Activated T-helper 2 cell treated with anti-CD3 and anti-CD28 coated beads, Interferon-gamma antibody, Interleukin-2, Interleukin-4, amounts not matched to agents 10 μg/mL and 5 μg/mL and 100 μg/mL, durations not matched to agents 14 hours and 24 hours and 36 hours (primary cell): ENCODE data around the gene ATXN10. TPM values are rescaled to one million over a fixed set of nuclear protein-coding genes. Genes with fewer than 3 reads are reported as not detected.
"Not testable (repeated sequence)": the region's sequence is repeated elsewhere in the genome, so short reads cannot be mapped to it uniquely, and the experiment has no call there.

Experiments
- DNase-seq: peaks from one replicate; pipeline ENCODE4 v3.0.0; 2021; ENCODE audit warnings: low spot score
- H3K27ac Mint-ChIP-seq: one replicate; pipeline ENCODE4 v1.8.0; 2021; ENCODE audit warnings: mixed read lengths
- H3K27me3 Mint-ChIP-seq: one replicate; pipeline ENCODE4 v1.8.0; 2021; ENCODE audit warnings: low read depth, mixed read lengths
- H3K36me3 Mint-ChIP-seq: one replicate; pipeline ENCODE4 v1.8.0; 2021; ENCODE audit warnings: low read depth, mixed read lengths
- H3K4me1 Mint-ChIP-seq: one replicate; pipeline ENCODE4 v1.8.0; 2021; ENCODE audit warnings: low read depth, mixed read lengths
- H3K4me3 Mint-ChIP-seq: one replicate; pipeline ENCODE4 v1.8.0; 2021; ENCODE audit warnings: low read depth, mild to moderate bottlenecking, moderate library complexity, mixed read lengths
- H3K9me3 Mint-ChIP-seq: one replicate; pipeline ENCODE4 v1.8.0; 2021; ENCODE audit warnings: mixed read lengths
- intact Hi-C: fragments of 100-400 bp; cut with micrococcal nuclease; formaldehyde crosslinking; loops from one replicate; pipeline ENCODE4 v1.15.1; 2023
- total RNA-seq: library from RNA; stranded (reverse); gene quantifications from 2 replicates; pipeline ENCODE4 v1.2.3, GENCODE V29; 2022

Gene ATXN10
- total RNA-seq, 1 donor from 2014 or later = 123 TPM

DNA sequence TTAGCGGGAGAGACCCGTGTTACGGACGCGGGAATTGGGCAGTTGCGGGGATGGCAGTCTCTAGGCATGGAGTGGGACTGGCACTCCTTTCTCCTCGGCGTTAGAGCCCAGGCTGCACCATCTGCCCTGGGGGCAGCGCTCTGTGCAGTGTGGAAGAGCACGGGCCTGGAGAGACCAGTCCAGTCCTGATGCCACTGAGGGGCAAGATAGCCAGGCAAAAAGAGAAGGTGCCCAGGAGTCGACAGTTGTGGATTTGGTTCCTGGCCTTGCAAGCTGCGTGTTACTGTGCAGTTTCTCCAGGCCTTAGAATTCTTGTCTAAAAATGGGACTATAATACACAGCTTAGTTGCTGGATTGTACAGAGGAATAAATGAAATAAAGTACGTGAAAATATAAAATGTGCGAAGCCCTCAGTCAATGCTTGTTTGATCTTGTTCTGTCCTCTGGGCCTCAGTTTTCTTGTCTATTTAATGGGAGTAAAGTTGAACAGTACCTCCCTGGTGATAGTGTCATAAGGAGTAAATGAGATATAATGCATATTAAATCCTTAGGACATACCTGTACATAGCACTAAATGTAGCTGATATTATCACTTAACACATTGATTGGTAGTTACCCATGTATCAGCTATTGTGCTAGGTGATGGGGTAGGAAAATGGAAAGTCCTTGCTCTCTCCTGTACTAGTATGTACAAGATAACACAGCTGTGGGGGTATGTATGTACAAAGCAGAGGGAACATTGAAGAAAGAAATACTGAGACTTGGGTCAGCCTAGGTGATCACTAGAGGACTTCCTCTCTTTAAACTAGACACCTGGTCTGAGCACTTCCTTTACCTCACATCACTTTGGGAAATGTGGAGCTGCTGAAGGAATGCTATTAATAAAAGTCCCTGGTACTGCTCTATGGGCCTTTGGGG, 1.2 kb downstream of the ATXN10 start:
- Mint-ChIP-seq H3K9me3 (no peaks in the 10 kb centered on the region), H3K27ac (peak overlapping the region; percentile 81), H3K4me3 (peak overlapping the region; percentile 94), H3K4me1 (peaks cover 34% of the 10 kb centered on the region), H3K36me3 (peaks cover 24% of the 10 kb centered on the region), H3K27me3 (no peaks in the 10 kb centered on the region)
- no peak for DNase-seq
- intact Hi-C loops = no loop called here

DNA sequence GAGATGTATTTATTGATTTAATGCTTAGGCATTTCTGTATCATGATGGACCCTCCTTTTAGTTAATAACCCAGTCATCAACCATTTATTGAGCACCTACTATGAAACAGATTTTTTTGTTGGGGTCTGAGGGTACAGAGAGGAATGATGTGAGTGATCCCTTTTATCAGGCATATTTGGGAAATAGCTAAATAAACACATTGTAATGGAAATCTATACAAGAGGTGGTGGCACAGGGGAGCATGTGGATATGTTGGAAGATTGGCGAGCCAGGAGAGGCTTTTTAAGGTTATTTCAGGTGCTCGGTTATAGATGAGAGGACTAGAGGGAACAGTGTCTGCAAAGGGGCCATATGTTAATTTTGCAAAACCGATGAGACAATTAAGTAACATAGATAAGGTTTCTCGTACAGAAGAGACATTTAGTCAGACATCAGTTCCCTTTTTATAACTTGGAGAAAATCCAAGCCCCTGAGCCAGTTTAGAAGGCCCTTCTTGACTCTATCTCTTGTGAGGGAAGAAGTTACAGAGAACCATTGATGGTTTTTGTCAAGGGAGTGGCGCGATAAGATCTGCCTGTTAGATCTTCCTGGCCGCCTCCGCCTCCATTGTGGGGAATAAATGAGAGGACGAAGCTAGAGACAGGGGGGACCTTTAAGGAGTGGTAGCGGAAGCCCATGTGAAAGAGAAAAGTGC, 2.0 kb downstream of the ATXN10 start:
- intact Hi-C loops = no loop called here
- H3K36me3 Mint-ChIP-seq = peaks cover 24% of the 10 kb centered on the region
- peaks cover 34% of the 10 kb centered on the region for H3K4me1 Mint-ChIP-seq
- H3K9me3 Mint-ChIP-seq = no peaks in the 10 kb centered on the region
- H3K27me3 Mint-ChIP-seq = no peaks in the 10 kb centered on the region
- no peak for DNase-seq
- H3K4me3 Mint-ChIP-seq = peak overlapping the region; percentile 94
- H3K27ac Mint-ChIP-seq = peak overlapping the region; percentile 16

DNA sequence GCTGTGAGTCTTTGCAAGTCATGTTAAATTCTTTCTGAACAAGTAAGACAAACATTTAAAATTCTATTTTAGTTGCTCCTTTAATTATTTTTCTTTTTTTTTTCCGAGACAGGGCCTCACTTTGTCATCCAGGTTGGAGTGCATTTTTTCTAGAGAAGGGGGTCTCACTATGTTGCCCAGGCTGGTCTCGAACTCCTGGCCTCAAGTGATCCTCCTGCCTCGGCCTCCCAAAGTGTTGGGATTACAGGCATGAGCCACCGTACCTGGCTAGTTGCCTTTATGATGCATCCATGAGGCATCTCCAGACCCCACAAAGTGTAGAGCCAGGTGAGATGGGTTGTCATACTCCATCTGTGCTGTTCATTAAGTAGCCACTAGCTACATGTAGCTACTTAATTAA, 4.4 kb downstream of the ATXN10 start:
- intact Hi-C loops = no loop called here

DNA sequence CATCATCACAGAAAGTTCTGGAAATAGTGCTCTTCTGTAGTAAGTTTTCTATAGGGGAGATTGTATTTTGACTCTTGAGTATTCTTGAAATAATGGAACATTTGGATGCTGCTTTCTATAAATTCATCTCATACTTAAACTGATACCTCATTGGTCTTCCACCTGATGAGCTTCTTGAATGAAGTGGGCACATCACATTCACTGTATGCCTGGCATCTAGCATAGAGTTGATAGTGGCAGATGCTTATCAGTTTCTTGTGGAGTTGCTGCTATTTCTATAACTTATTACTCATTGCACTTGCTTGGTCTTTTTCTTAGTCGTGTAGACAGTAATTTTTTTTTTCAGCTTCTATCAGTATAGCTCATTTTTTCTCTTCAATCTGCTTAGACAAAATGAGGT, 5.4 kb downstream of the ATXN10 start:
- Mint-ChIP-seq H3K4me1 (peaks cover 38% of the 10 kb centered on the region), H3K9me3 (no peaks in the 10 kb centered on the region), H3K36me3 (peaks cover 27% of the 10 kb centered on the region), H3K27me3 (no peaks in the 10 kb centered on the region), H3K27ac (no peak overlapping the region), H3K4me3 (no peak overlapping the region)
- intact Hi-C loops = no loop called here
- DNase-seq = no peak

More for the DNA sequence above, 4.4 kb downstream of the ATXN10 start:
- no peak overlapping the region for H3K27ac Mint-ChIP-seq
- H3K4me1 Mint-ChIP-seq = peaks cover 38% of the 10 kb centered on the region
- no peaks in the 10 kb centered on the region for H3K9me3 Mint-ChIP-seq
- DNase-seq = no peak
- no peaks in the 10 kb centered on the region for H3K27me3 Mint-ChIP-seq
- peaks cover 27% of the 10 kb centered on the region for H3K36me3 Mint-ChIP-seq
- no peak overlapping the region for H3K4me3 Mint-ChIP-seq

DNA sequence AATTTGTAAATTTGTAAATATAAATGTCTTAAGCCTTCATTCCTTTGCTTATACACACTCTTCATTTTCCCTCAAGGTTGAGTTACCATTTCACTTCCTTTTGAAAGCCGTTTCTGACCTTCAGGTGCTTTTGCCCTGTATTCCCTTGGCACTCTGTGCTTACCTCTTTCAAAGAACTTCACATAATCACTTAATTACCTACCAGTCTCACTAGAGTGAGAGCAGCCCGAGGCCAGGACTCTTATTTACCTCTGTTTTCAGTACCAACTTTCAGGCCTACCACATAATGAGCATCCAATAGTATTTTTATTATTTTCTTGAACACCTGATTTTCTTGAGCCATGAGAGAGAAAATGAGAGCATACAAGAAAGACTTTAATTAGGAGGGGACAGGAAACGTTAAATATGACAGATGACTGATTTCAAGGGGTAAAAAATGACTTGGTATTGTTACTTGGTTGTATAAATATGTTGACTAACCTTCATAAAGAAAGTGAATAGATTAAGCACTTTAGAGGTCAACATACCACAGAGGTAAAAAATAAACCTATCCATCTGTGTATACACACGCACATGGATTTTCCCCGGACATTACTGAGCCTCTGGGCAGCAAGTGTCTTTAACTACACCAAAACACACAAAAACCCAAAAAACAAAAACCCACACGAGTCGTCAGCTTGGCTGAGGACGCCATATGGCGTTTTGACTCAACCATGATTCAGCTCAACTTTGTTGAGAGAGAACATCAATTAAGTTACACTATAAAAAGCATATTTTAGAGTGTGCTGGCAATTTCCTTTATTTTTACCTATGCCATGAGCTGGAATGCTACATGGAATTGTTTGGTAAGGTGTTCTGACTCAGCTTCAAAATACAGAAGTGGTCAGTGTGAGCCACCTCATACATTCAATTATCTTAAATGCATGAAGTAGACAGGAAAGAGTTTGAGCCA, 7.6 kb downstream of the ATXN10 start:
- peaks cover 19% of the 10 kb centered on the region for H3K4me1 Mint-ChIP-seq
- DNase-seq = no peak
- no peak overlapping the region for H3K27ac Mint-ChIP-seq
- intact Hi-C loops = no loop called here
- H3K9me3 Mint-ChIP-seq = no peaks in the 10 kb centered on the region
- no peaks in the 10 kb centered on the region for H3K27me3 Mint-ChIP-seq
- H3K4me3 Mint-ChIP-seq = no peak overlapping the region
- H3K36me3 Mint-ChIP-seq = peaks cover 12% of the 10 kb centered on the region

DNA sequence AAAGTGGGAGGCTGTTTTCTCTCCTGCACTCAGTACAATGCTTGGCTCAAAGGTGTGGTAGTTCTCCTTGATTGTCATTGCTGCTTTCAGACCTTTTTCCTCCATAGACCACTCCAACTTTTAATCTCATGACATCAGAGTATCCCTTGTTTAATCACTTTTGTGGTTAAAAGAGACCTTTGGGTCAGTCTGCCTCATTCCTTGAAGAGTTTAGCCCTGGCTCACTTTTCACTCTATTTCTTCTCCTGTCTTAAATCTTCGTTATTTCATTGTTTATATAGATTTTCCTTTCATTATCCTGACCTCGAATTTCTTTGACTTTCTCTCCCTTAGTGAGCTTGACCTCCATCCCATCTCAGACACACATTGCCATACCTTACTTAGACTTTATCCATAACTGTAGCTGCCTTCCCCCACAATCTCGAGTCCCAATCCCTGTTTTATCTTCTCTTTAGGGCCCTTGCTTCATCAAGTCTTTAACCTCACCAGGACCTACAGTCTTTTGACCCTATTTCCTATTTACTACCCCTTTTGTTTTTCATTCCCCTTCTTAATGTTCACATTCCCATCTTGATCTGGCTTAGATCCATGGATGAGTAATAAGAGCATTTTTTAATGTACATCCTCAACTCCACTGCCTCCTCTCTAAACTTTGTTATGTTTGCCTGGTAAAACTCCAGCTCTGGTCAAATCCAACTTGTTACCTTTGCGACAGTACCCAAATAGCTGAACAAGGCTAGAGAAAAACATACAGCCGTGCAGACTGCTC, 9.5 kb downstream of the ATXN10 start:
- no peak for DNase-seq
- Mint-ChIP-seq H3K27ac (no peak overlapping the region), H3K4me1 (peaks cover 13% of the 10 kb centered on the region), H3K9me3 (no peaks in the 10 kb centered on the region), H3K36me3 (peaks cover 8% of the 10 kb centered on the region), H3K27me3 (no peaks in the 10 kb centered on the region), H3K4me3 (no peak overlapping the region)
- intact Hi-C loops = no loop called here

DNA sequence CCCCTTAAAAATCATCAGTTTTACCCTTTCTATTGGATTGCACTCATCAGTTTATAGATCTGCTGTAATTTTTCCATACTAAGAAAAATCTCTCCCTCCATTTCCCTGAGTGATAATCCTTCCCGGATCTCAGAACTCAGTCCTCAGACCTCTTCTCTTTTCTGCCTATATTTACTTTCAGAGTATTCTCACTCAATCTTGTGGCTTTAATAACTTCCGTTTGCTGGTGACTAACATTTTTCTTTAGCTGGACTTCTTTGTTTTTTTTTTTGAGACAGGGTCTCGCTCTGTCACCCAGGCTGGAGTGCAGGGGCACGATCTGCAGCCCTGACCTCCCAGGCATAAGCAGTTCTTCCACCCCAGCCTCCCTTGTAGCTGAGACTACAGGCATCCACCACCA, 10.4 kb downstream of the ATXN10 start:
- no peak overlapping the region for H3K27ac Mint-ChIP-seq
- H3K9me3 Mint-ChIP-seq = no peaks in the 10 kb centered on the region
- intact Hi-C loops = no loop called here

DNA sequence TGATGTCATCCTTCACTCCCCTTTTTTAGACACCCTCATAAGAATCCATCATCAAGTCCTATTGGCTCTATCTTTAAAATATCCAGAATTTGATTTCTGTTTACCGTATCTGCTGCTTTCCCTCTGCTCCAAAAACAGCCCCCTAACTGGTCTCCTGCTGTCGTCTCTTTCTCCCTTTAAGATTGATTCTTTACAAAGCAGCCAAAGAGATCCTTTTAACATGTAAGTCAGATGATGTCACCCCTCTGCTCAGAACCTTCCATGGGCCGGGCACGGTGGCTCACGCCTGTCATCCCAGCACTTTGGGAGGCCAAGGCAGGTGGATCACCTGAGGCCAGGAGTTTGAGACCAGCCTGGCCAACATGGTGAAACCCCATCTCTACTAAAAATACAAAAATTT, 11.1 kb downstream of the ATXN10 start:
- H3K27me3 Mint-ChIP-seq, H3K27ac Mint-ChIP-seq, H3K9me3 Mint-ChIP-seq, H3K36me3 Mint-ChIP-seq, H3K4me1 Mint-ChIP-seq, H3K4me3 Mint-ChIP-seq, intact Hi-C loops, DNase-seq: not testable (repeated sequence)

More for the DNA sequence above, 10.4 kb downstream of the ATXN10 start:
- no peak for DNase-seq
- H3K27me3 Mint-ChIP-seq = no peaks in the 10 kb centered on the region
- no peak overlapping the region for H3K4me3 Mint-ChIP-seq
- H3K4me1 Mint-ChIP-seq = peaks cover 9% of the 10 kb centered on the region
- peaks cover 4% of the 10 kb centered on the region for H3K36me3 Mint-ChIP-seq

DNA sequence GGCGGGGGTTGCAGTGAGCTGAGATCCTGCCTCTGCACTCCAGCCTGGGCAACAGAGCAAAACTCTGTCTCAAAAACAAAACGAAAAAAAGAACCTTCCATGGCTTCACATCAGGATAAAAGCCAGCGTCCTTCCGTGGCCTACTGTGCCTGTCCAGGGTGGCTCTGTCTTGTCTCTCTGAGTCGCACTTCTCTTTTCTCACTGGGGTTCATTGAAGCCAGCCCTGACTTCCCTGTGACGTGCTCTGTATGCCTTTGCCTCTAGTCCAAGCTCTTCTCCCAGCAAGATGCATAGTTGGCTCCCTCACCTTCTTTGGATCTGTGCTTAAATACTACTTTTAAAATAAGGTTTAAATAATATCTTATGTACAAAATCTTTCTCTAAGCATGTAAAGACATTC, 11.6 kb downstream of the ATXN10 start:
- Mint-ChIP-seq H3K4me1 (peaks cover 4% of the 10 kb centered on the region), H3K36me3 (peaks cover 3% of the 10 kb centered on the region), H3K9me3 (no peaks in the 10 kb centered on the region), H3K27me3 (no peaks in the 10 kb centered on the region), H3K4me3 (no peak overlapping the region), H3K27ac (no peak overlapping the region)
- DNase-seq = no peak
- intact Hi-C loops = no loop called here

DNA sequence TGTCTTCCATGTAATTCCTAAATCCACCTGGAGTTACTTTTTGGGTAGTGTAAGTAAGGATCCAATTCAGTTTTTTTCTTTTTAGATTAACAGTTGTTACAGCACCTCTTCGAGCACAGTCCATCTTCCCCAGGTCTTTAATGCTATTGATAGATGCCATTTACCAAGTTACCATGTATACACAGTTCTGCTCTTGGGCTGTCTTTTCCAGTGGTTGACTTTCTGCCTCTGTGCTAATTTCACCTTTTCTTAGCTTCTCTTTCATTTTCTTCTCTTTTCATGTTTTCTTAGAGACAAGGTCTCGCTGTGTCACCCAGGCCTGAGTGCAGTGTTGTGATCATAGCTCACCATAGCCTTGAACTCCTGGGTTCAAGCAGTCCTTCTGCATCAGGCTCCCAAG, 12.0 kb downstream of the ATXN10 start:
- intact Hi-C loops = no loop called here
- H3K27me3 Mint-ChIP-seq = no peaks in the 10 kb centered on the region

DNA sequence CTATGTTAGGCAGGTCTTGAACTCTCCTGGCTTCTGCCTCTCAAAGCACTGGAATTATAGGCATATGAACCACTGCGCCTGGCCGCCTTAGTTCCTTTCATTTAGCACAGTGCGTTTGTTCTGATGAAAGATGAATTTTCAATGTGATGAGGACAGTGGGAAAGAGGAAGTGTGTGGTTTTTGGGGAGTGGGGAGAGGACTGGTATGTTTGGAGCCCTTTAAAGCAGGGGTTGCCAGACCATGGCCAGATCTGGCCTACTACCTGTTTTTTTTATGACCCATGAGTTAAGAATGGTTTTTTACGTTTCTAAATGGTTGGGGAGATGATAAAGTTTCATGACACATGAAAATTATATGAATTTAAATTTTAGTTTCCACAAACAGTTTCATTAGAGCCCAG, 12.5 kb downstream of the ATXN10 start:
- no peaks in the 10 kb centered on the region for H3K27me3 Mint-ChIP-seq
- no peak overlapping the region for H3K27ac Mint-ChIP-seq
- intact Hi-C loops = no loop called here
- H3K9me3 Mint-ChIP-seq = no peaks in the 10 kb centered on the region
- no peak for DNase-seq
- no peaks in the 10 kb centered on the region for H3K36me3 Mint-ChIP-seq
- H3K4me3 Mint-ChIP-seq = no peak overlapping the region
- peaks cover under 1% of the 10 kb centered on the region for H3K4me1 Mint-ChIP-seq

More for the DNA sequence above, 12.0 kb downstream of the ATXN10 start:
- Mint-ChIP-seq H3K36me3 (peaks cover 3% of the 10 kb centered on the region), H3K27ac (no peak overlapping the region), H3K4me1 (peaks cover 4% of the 10 kb centered on the region), H3K4me3 (no peak overlapping the region), H3K9me3 (no peaks in the 10 kb centered on the region)
- DNase-seq = no peak
